OCI-LY7 (cell line): ENCODE data around the gene NFATC2.

Experiments
- EZH2phosphoT487 ChIP-seq: fragments of 200-600 bp; sonication (generic); IDR thresholded peaks from 2 replicates; pipeline ENCODE4 v1.6.1; 2018; ENCODE audit warnings: low read depth, borderline replicate concordance, mild to moderate bottlenecking, mixed run types, antibody characterized with exemption, low read length, moderate library complexity, mixed read lengths
- TF ChIP-seq, protein P1 (sequence below): fragments of 200-600 bp; sonication (generic); conservative IDR thresholded peaks from 2 replicates; pipeline ENCODE4 v1.5.1; 2014; ENCODE audit warnings: mild to moderate bottlenecking, antibody characterized with exemption, low read length, moderate library complexity, mixed read lengths

GRCh38 chr20:51360451-51361201 lies 181.9 kb downstream of the NFATC2 start:
- TF ChIP-seq, protein P1, sequence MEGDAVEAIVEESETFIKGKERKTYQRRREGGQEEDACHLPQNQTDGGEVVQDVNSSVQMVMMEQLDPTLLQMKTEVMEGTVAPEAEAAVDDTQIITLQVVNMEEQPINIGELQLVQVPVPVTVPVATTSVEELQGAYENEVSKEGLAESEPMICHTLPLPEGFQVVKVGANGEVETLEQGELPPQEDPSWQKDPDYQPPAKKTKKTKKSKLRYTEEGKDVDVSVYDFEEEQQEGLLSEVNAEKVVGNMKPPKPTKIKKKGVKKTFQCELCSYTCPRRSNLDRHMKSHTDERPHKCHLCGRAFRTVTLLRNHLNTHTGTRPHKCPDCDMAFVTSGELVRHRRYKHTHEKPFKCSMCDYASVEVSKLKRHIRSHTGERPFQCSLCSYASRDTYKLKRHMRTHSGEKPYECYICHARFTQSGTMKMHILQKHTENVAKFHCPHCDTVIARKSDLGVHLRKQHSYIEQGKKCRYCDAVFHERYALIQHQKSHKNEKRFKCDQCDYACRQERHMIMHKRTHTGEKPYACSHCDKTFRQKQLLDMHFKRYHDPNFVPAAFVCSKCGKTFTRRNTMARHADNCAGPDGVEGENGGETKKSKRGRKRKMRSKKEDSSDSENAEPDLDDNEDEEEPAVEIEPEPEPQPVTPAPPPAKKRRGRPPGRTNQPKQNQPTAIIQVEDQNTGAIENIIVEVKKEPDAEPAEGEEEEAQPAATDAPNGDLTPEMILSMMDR: no peak
- no peak for TF ChIP-seq EZH2phosphoT487
